Thymus (tissue), 11 donors: ENCODE measurements around the gene KLK1. TPM values are rescaled to one million over a fixed set of nuclear protein-coding genes. Genes with fewer than 3 reads are reported as not detected.

Source experiments
- DNase-seq, 9 donors: peaks; one replicate each; pipeline ENCODE4 v3.0.0-alpha.2; 2013; ENCODE audit warnings: low spot score in 9 of 9, low read depth in 6 of 9, missing footprints in 1 of 9
- H3K27ac ChIP-seq, 2 donors: one replicate each; pipeline ENCODE4 v1.5.1; 2013; ENCODE audit warnings: control low read depth in 1 of 2, low read depth in 1 of 2, low read length in 1 of 2, mild to moderate bottlenecking in 1 of 2, moderate library complexity in 1 of 2
- H3K27me3 ChIP-seq, 2 donors: one replicate each; pipeline ENCODE4 v1.5.1; 2013; ENCODE audit warnings: low read length in 1 of 2; ENCODE audit not compliant: control insufficient read depth in 2 of 2, insufficient read depth in 1 of 2
- H3K36me3 ChIP-seq, 2 donors: one replicate each; pipeline ENCODE4 v1.5.1; 2013; ENCODE audit warnings: low read length in 1 of 2, mild to moderate bottlenecking in 1 of 2, moderate library complexity in 1 of 2; ENCODE audit not compliant: control insufficient read depth in 2 of 2, insufficient read depth in 2 of 2
- H3K4me1 ChIP-seq, 2 donors: one replicate each; pipeline ENCODE4 v1.5.1; 2013; ENCODE audit warnings: low read length in 2 of 2; ENCODE audit not compliant: control insufficient read depth in 2 of 2, insufficient read depth in 2 of 2
- H3K4me3 ChIP-seq, 2 donors: one replicate each; pipeline ENCODE4 v1.5.1; 2013; ENCODE audit warnings: low read length in 2 of 2, control low read depth in 1 of 2, mild to moderate bottlenecking in 1 of 2
- H3K9me3 ChIP-seq, 2 donors: one replicate each; pipeline ENCODE4 v1.5.1; 2013; ENCODE audit warnings: low read length in 1 of 2, mild to moderate bottlenecking in 1 of 2; ENCODE audit not compliant: control insufficient read depth in 2 of 2, insufficient read depth in 1 of 2
- WGBS: extraction: QIAGEN DNeasy Blood & Tissue Kit; methylation state at CpG from one replicate; pipeline ENCODE4 v1.1.7; 2013; 5-methylcytosine and 5-hydroxymethylcytosine counted together
- polyA plus RNA-seq: library from polyadenylated mRNA; stranded (reverse); fragments of 200-250 nt; gene quantifications from one replicate; pipeline ENCODE4 v1.2.3, GENCODE V29; 2013
- total RNA-seq: library from RNA; stranded (reverse); fragments of 120-200 nt; gene quantifications from one replicate; pipeline ENCODE4 v1.2.4, GENCODE V29; 2013
- donor health status: healthy.

The KLK1 gene
- total and polyA plus RNA-seq, 2 donors: 0.14 to 1.6 TPM

DNA sequence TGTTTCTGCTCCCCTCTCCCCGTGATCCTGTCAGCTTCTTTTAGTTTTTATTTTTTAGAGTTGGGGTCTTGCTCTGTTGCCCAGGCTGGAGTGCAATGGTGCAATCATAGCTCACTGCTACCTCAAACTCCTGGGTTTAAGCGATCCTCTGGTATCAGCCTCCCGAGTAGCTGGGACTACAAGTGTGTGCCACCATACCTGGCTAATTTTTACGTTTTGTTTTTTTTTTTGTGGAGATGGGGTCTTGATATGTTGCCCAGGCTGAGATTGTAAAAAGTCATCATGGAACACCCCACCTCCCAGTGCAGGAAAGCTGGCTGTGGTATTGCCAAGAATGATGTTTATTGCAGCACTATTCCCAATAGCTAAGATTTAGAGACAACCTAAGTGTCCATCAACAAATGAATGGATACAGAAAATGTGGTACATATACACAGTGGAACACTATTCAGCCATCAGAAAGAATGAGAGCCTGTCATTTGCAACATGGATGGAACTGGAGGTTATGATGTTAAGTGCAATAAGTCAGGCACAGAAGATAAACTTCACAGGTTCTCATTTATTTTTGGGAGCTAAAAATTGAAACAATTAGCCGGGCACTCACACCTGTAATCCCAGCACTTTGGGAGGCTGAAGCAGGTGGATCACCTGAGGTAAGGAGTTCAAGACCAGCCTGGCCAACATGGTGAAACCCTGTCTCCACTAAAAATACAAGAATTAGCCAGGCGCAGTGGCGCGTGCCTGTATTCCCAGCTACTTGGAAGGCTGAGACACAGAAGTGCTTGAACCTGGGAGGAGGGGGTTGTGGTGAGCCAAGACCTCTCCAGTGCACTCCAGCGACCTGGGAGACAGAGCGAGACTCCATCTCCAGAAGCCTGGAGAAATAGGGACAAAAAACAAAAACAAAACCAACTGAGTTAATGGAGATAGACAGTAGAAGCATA lies 16.4 kb upstream of the KLK1 start:
- peaks cover 15 to 28% of the 10 kb centered on the region in 2 donors for H3K27me3 ChIP-seq
- WGBS: 77% methylated on average over 10 of the region's 10 CpGs
- H3K4me1 ChIP-seq: peaks cover 3 to 5% of the 10 kb centered on the region in 2 donors
- no peak for DNase-seq
- H3K9me3 ChIP-seq: peaks cover 0 to 6% of the 10 kb centered on the region in 2 donors
- H3K27ac ChIP-seq: no peak overlapping the region
- no peak overlapping the region for H3K4me3 ChIP-seq
- no peaks in the 10 kb centered on the region for H3K36me3 ChIP-seq

DNA sequence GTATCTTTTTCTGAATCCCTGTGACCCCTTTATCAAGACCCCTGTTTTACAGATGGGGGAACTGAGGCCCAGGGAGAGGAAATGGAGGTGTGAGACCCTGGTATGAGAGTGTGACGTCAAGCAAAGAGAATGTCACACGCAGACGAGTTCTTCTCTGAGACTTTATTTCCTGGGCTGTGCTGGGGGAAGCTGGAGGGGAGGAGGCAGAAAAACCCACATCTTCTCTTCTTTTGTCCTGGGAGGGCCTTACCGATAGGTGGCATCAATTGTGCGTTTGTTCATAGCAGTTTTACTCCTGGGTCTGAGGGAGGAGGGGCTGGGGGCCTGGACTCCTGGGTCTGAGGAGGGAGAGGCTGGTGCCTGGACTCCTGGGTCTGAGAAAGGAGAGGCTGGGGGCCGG lies 14.7 kb upstream of the KLK1 start:
- Histone ChIP-seq H3K36me3 (no peaks in the 10 kb centered on the region), H3K9me3 (no peaks in the 10 kb centered on the region), H3K4me1 (peaks cover 3 to 5% of the 10 kb centered on the region in 2 donors), H3K27me3 (peaks cover 17 to 41% of the 10 kb centered on the region in 2 donors), H3K4me3 (no peak overlapping the region), H3K27ac (no peak overlapping the region)
- 16% methylated on average over 6 of the region's 6 CpGs for WGBS
- no peak for DNase-seq

DNA sequence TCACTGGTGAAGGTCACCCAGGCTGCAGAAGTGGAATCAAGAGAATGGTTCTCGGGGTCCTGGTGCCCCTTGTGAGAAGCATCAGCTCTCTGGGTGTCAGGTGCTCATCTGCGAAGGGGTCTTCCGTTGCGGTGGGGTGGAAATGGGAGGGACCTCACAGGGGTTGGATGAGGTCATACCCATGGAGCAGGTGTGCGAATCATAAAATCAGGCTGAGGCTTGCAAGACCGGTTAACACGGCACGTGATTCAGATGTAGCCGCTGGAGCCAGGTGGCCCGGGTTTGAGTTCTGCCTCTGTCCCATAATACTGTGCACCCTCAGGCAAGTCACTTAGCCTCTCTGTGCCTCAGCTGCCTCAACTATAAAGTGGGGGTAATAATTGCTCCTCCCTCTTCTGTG lies 13.7 kb upstream of the KLK1 start:
- H3K27me3 ChIP-seq: peaks cover 17 to 44% of the 10 kb centered on the region in 2 donors
- no peaks in the 10 kb centered on the region for H3K36me3 ChIP-seq
- H3K9me3 ChIP-seq: no peaks in the 10 kb centered on the region
- H3K4me1 ChIP-seq: peaks cover 3 to 5% of the 10 kb centered on the region in 2 donors
- DNase-seq: no peak
- no peak overlapping the region for H3K4me3 ChIP-seq
- no peak overlapping the region for H3K27ac ChIP-seq
- WGBS: 73% methylated on average over 10 of the region's 10 CpGs

DNA sequence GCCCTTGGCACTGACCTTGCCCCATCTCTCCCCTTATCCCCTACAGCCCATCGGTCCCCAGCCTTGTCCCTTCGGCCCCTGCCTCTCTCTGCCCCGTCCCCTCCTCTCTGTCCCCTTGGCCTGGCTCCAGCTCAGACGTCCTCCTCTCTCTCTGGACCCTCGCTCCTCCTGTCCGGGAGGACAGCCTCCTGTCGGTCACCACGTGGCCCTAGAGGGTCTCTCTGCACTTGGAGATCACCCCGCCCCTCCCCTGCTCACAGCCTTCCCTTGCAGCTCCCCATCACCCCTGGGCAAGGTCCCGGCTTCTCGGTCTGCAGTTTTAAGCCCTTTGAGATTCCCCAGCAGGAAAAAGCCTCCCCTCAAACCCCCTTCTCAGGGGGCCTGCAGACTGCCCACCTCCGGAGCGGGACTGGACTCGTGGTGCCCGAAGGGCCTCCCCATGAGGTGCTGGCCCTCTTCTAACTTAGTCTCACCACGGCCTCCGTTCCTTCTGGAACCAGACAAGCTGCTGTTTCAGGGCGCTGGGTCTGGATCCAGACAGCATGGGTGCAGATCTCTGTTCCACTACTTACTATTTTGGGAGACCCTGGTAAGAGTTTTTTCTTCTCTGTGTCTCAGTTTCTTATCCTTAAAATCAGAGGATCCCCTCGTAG lies 13.1 kb upstream of the KLK1 start:
- no peak for DNase-seq
- Histone ChIP-seq H3K4me3 (no peak overlapping the region), H3K36me3 (no peaks in the 10 kb centered on the region), H3K4me1 (peaks cover 3 to 5% of the 10 kb centered on the region in 2 donors), H3K9me3 (no peaks in the 10 kb centered on the region), H3K27ac (no peak overlapping the region), H3K27me3 (peaks cover 17 to 43% of the 10 kb centered on the region in 2 donors)
- 57% methylated on average over 19 of the region's 19 CpGs for WGBS

DNA sequence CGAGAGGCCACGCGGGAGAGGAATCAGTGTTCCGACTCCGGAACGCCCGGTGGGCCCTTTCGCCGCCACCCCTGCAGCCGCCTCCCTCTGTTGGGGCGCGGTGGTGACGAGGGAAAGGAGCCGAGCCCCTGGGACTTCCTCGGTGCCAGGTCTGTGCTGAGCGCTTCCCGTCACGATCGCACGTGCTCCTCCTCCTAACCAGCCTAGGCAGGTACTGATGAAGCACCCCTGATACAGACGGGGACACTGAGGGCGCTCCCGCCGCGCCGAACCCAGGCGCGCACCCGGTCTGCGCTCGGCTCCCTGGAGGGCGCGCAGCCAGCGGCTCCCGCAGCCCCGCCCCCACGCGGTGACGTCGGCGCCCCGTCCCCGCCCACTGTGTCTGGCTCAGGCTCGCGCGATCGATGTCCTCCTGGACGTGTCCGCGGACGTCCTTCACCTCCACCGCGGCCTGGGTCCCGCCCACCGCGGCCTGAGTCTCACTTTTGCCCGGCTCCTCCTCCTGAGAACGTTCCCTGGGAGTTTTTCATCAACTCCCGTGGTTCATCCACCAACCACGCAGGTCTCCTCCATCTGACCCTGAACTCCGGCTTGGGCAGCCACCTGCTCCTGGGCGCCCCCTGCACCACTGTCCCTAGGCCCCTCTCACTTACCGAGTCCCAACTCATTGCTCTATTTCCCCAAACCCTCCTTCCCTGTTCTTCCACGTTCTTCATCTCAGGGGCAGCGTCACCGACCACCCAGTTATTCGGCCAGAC lies 12.4 kb upstream of the KLK1 start:
- WGBS: 4% methylated on average over 67 of the region's 67 CpGs
- Histone ChIP-seq H3K4me3 (peak overlapping the region; percentile 29 to 47), H3K9me3 (no peaks in the 10 kb centered on the region), H3K27ac (no peak overlapping the region), H3K4me1 (peaks cover 3 to 5% of the 10 kb centered on the region in 2 donors), H3K27me3 (peaks cover 17 to 46% of the 10 kb centered on the region in 2 donors), H3K36me3 (no peaks in the 10 kb centered on the region)
- DNase-seq: peak in 8 of 9 donors; percentile 3 to 54 (median 22)

DNA sequence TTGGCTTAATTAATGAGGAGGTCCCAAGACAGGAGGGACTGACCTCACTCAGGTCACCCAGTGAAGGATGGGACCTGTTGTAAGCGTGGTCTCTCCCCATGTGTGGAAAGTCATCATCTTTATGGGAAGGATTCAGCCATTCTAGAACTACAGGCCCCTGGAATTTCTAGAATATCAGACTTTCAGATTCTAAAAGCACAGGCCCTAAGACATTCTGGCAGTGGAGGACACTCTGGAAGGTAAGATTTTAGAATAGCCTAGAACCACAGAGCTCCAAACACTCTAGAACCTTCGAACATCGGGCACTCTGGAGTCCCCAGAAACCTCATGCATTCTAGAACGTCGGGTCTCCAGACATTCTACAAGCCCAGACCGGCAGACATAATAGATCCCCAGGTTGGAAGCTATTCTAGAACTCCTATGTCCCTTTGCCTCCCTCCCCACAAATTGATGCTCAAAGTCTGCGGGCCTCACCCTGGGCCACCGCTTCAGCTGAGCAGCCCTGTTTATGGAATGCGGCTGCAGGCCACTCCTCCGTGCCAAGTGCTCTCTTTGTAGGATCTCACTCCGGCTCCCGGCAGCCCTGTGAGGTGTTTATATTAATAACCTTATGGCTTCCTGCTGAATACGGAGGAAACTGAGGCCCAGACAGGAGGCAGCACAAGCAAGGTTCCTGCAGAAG lies 11.7 kb upstream of the KLK1 start:
- WGBS: 37% methylated on average over 13 of the region's 13 CpGs
- no peak for DNase-seq
- Histone ChIP-seq H3K27me3 (peaks cover 17 to 48% of the 10 kb centered on the region in 2 donors), H3K4me1 (peaks cover 3 to 5% of the 10 kb centered on the region in 2 donors), H3K27ac (no peak overlapping the region), H3K36me3 (no peaks in the 10 kb centered on the region), H3K9me3 (no peaks in the 10 kb centered on the region), H3K4me3 (peak overlapping the region; percentile 29 to 47)

DNA sequence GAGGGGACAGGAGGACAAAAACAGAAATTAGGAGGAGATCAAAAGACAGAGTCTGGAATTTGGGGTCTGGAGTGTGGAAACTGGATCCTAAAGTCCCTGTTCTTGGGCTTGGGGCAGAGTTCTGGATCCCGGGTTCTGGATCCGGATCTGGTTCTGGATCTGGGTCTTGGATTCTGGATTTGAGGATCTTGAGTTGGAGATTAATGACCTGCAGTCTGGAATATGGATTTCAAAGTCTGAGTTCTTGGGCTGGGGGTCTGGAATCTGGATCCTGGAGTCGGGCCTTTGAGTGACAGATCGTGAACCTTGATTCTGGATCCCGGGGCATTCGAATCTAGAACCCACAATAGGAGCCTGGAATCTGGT lies 10.2 kb upstream of the KLK1 start:
- peaks cover 3 to 5% of the 10 kb centered on the region in 2 donors for H3K4me1 ChIP-seq
- H3K27me3 ChIP-seq: peaks cover 17 to 48% of the 10 kb centered on the region in 2 donors
- DNase-seq: no peak
- H3K4me3 ChIP-seq: no peak overlapping the region
- H3K36me3 ChIP-seq: no peaks in the 10 kb centered on the region
- no peaks in the 10 kb centered on the region for H3K9me3 ChIP-seq
- no peak overlapping the region for H3K27ac ChIP-seq
- 97% methylated on average over 6 of the region's 6 CpGs for WGBS

DNA sequence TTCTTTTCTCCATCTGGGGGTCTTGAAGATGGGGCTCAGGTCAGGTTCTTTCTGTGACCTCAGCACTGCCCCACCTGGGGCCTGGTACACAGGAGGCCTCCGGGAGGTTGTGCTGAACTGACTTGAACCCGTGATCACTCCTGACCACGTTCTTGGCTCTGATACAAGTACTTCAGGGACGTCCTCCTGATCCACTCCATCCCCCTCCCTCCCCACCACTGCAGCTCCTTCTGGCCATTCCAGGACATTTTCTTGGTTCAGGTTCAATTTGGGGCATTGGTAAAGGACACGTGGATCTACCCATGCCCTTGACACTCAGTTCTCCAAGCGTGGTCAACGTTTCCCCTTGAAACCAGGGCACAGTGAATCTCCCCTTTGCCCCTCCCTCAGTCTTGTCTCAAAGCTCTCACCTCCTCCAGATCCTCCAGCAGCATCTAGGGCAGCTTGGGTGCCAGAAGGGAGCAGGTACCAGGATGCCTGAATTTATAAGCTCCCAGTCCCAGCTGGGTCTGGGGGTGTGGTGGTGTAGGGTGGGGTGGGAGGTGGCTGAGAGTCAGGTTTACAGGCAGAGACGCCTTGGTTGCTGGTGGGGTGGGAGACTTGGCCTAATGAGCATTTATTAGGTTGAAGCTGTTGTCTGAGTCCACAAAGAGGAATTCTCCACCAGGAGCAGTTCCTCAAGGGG lies 9.7 kb upstream of the KLK1 start, which contains the start of gene KLK15:
TSS of gene KLK15 (minus strand) at position 458 of the 685 bp plus-strand sequence. CDS start 2,082 bp downstream, outside the sequence.
- peaks cover 17 to 48% of the 10 kb centered on the region in 2 donors for H3K27me3 ChIP-seq
- WGBS: 81% methylated on average over 8 of the region's 8 CpGs

More for the DNA sequence above, 9.7 kb upstream of the KLK1 start, which contains the start of gene KLK15:
- no peaks in the 10 kb centered on the region for H3K9me3 ChIP-seq
- H3K27ac ChIP-seq: no peak within 1 kb of the TSS
- peaks cover 3 to 5% of the 10 kb centered on the region in 2 donors for H3K4me1 ChIP-seq
- no peak for DNase-seq
- H3K4me3 ChIP-seq: no peak within 1 kb of the TSS
- no peaks in the 10 kb centered on the region for H3K36me3 ChIP-seq
